ENCODE measurements around the gene MRPS11. TPM values are rescaled to one million over a fixed set of nuclear protein-coding genes. Genes with fewer than 3 reads are reported as not detected.

Gene MRPS11
- total RNA-seq, 1 donor from 2014 or later: 45.2 TPM

DNA sequence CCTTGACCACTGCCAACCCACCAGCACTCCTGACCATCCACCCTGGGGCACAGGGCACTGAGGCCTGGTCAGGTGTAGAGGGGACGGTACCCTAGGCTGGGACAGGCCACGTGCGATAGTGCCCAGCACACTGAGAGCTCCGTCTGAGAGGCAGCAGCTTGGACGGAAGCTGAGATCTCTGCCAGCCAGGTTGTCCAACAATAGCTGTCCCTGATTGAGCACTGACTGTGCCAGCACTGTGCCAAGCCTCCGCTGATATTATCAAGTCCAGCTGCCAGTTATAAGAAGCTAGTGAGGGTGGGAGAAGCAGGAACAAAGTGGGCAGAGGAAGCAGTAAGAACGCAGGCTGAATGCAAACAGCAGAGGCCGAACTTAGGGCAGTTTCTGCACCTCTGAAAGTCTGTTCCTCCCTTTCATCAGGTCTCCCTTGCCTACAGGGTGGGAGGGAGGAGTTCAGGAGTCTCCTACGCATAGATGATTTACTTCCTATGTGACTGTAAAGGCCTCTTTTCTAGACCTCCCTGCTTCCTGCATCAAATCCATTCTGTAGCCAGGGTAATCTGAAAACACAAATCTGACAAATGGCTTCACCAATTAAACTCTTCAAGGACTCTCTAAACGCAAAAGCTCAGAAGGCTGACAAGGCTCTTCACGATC lies 29.7 kb downstream of the MRPS11 start:
- Mint-ChIP-seq H3K36me3 (no peaks in the 10 kb centered on the region), H3K9me3 (no peaks in the 10 kb centered on the region), H3K27ac (peak overlapping the region; percentile 63), H3K4me3 (no peak overlapping the region), H3K27me3 (no peaks in the 10 kb centered on the region), H3K4me1 (ENCODE audit: unreplicated experiment) (peaks cover 4% of the 10 kb centered on the region)
- TF ChIP-seq, protein P1, sequence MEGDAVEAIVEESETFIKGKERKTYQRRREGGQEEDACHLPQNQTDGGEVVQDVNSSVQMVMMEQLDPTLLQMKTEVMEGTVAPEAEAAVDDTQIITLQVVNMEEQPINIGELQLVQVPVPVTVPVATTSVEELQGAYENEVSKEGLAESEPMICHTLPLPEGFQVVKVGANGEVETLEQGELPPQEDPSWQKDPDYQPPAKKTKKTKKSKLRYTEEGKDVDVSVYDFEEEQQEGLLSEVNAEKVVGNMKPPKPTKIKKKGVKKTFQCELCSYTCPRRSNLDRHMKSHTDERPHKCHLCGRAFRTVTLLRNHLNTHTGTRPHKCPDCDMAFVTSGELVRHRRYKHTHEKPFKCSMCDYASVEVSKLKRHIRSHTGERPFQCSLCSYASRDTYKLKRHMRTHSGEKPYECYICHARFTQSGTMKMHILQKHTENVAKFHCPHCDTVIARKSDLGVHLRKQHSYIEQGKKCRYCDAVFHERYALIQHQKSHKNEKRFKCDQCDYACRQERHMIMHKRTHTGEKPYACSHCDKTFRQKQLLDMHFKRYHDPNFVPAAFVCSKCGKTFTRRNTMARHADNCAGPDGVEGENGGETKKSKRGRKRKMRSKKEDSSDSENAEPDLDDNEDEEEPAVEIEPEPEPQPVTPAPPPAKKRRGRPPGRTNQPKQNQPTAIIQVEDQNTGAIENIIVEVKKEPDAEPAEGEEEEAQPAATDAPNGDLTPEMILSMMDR (conservative IDR thresholded peaks at IDR 0.05): no peak
- no peak for DNase-seq (ENCODE audit: extremely low spot score, unreplicated experiment)

DNA sequence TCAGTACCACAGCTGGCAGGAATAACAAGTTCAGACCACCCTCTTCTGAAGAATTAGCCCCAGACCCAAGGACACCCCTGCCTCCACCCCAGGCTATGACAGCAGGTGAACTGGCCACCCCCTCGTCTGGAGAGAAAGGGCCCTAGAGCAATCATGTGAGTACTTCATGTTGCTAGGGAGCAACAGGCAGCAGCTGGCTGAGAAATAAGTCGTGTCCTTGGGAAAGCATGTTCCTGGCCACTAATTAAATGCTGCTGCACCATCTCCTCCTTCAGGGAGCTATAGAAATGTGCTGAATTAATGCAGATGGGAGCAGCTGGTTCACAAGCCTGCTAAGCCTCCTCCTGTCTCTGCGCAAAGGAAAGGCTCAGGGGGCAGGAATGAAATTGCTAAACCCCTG lies 31.5 kb downstream of the MRPS11 start:
- TF ChIP-seq, protein P1 (conservative IDR thresholded peaks at IDR 0.05): no peak
- H3K9me3 Mint-ChIP-seq: no peaks in the 10 kb centered on the region
- H3K27ac Mint-ChIP-seq: peak overlapping the region; percentile 48
- no peak for DNase-seq (ENCODE audit: extremely low spot score, unreplicated experiment)
- no peaks in the 10 kb centered on the region for H3K36me3 Mint-ChIP-seq
- peaks cover 4% of the 10 kb centered on the region for H3K4me1 Mint-ChIP-seq (ENCODE audit: unreplicated experiment)
- no peak overlapping the region for H3K4me3 Mint-ChIP-seq
- no peaks in the 10 kb centered on the region for H3K27me3 Mint-ChIP-seq

DNA sequence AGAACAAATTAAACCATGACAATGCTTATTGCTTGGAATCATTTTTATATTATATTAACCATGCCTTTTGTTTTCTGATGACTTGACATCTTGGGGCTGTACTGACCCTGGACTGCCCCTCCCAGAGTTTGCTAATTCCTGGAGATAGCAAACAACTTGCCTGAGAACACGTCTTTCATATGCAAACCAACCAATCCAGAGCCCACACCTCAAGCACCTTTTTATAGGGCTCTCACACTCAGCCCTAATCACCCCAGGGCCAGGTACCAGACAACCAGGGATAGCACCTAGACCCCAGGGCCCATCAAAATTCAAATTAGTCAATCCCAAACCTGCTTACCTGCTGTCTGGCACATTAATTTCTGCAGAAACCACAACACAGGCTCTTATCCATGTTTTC lies 36.9 kb downstream of the MRPS11 start:
- Mint-ChIP-seq H3K4me1 (ENCODE audit: unreplicated experiment) (peaks cover under 1% of the 10 kb centered on the region), H3K9me3 (no peaks in the 10 kb centered on the region), H3K4me3 (no peak overlapping the region), H3K36me3 (peaks cover 12% of the 10 kb centered on the region), H3K27ac (no peak overlapping the region), H3K27me3 (no peaks in the 10 kb centered on the region)
- TF ChIP-seq, protein P1 (conservative IDR thresholded peaks at IDR 0.05): no peak
- no peak for DNase-seq (ENCODE audit: extremely low spot score, unreplicated experiment)

DNA sequence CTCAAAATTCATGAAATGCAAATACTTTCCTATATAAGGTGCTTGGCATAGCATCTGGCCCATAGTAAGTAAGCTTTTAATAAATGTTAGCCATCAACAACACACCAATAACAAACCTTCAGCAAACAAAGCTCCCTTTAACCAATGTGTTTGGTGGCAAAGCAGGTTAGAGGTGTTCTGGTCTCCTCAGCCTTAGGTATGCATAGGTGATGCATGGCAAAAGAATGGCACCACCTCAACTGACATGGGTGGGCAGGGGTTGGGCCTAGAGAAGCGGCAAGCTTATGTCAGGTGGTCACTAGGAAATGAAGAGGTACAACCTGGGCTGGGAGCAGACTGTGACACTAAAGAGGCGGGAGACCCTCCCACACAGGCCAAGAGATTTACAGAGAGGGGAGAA lies 38.2 kb downstream of the MRPS11 start:
- no peak for DNase-seq (ENCODE audit: extremely low spot score, unreplicated experiment)
- TF ChIP-seq, protein P1 (conservative IDR thresholded peaks at IDR 0.05): no peak
- H3K4me1 Mint-ChIP-seq (ENCODE audit: unreplicated experiment): no peaks in the 10 kb centered on the region
- no peak overlapping the region for H3K4me3 Mint-ChIP-seq
- no peak overlapping the region for H3K27ac Mint-ChIP-seq
- peaks cover 17% of the 10 kb centered on the region for H3K36me3 Mint-ChIP-seq
- no peaks in the 10 kb centered on the region for H3K9me3 Mint-ChIP-seq
- H3K27me3 Mint-ChIP-seq: no peaks in the 10 kb centered on the region

DNA sequence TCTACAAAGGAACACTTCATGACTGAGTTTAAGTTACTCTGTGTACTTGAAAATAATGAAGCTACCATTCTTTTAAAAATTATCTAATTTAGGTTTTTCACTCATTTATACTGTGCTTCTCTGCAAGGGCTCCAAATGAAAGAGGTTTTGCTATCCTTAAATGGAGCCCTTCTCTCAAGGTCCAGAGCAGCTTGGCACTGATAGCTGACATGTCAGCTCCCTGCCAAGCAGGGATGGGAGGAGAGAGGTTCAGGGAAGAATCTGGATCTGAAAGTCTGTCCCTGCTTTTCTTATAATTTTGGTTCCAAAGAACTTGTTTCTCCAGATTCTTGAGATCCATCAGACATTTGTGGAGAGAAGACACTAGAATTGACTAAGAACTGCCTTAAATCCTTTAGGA lies 39.1 kb downstream of the MRPS11 start:
- Mint-ChIP-seq H3K36me3 (peaks cover 24% of the 10 kb centered on the region), H3K4me3 (no peak overlapping the region), H3K27ac (no peak overlapping the region), H3K9me3 (no peaks in the 10 kb centered on the region), H3K27me3 (no peaks in the 10 kb centered on the region), H3K4me1 (ENCODE audit: unreplicated experiment) (no peaks in the 10 kb centered on the region)
- TF ChIP-seq, protein P1 (conservative IDR thresholded peaks at IDR 0.05): no peak
- DNase-seq (ENCODE audit: extremely low spot score, unreplicated experiment): no peak

Measured in type B pancreatic cell (in vitro differentiated cells).